HG03066 (cell line): ENCODE data around the gene PROZ.
"Not testable (repeated sequence)": the region's sequence is repeated elsewhere in the genome, so short reads cannot be mapped to it uniquely, and the experiment has no call there.

ENCODE experiments used
- ATAC-seq: cut with Tn5 transposase; IDR thresholded peaks from one replicate; pipeline ENCODE4 v1.9.1; 2021; ENCODE audit warnings: low read depth; ENCODE audit not compliant: unreplicated experiment

Gene PROZ

GRCh38 chr13:113157929-113158747, at the start of gene PROZ:
Gene PROZ (plus strand): TSS chr13:113158648. CDS start chr13:113158661, 13 bp downstream.
- no peak for ATAC-seq

GRCh38 chr13:113109151-113110047, 49.0 kb upstream of the PROZ start:
- ATAC-seq, result no peak

- ATAC-seq, result no peak
Measured at GRCh38 chr13:113110048-113110851, 48.2 kb upstream of the PROZ start.

GRCh38 chr13:113110852-113111315, 47.6 kb upstream of the PROZ start:
- ATAC-seq, result no peak

GRCh38 chr13:113111821-113112220, 46.6 kb upstream of the PROZ start:
- ATAC-seq, result not testable (repeated sequence)

- ATAC-seq, result not testable (repeated sequence)
Measured at GRCh38 chr13:113112475-113112874, 46.0 kb upstream of the PROZ start.

- no peak for ATAC-seq
Measured at GRCh38 chr13:113112893-113113845, 45.3 kb upstream of the PROZ start.

- ATAC-seq, result no peak
Measured at GRCh38 chr13:113113846-113114271, 44.6 kb upstream of the PROZ start.

- ATAC-seq, result no peak
Measured at GRCh38 chr13:113114511-113115362, 43.7 kb upstream of the PROZ start.

GRCh38 chr13:113115363-113116205, 42.9 kb upstream of the PROZ start:
- no peak for ATAC-seq

GRCh38 chr13:113116206-113116800, 42.1 kb upstream of the PROZ start:
- ATAC-seq, result no peak

GRCh38 chr13:113116871-113117271, 41.6 kb upstream of the PROZ start:
- ATAC-seq, result no peak

GRCh38 chr13:113117335-113117872, 41.0 kb upstream of the PROZ start:
- ATAC-seq, result no peak

- ATAC-seq, result no peak
Measured at GRCh38 chr13:113117911-113118260, 40.6 kb upstream of the PROZ start.

GRCh38 chr13:113118261-113119021, 40.0 kb upstream of the PROZ start:
- ATAC-seq, result no peak

- ATAC-seq, result no peak
Measured at GRCh38 chr13:113119166-113119821, 39.2 kb upstream of the PROZ start.
